PFSK-1 (cell line): ENCODE data around the gene ACOX3.

Source experiments
- FOXP2 ChIP-seq: optimal IDR thresholded peaks from 2 replicates; pipeline ENCODE3; 2011; ENCODE audit warnings: borderline replicate concordance, control low read depth, inconsistent platforms; ENCODE audit not compliant: insufficient read depth; ENCODE audit errors: extremely low read length, extremely low read depth
- POLR2AphosphoS5 ChIP-seq: IDR thresholded peaks from 2 replicates; pipeline ENCODE4 v1.6.1; 2012; ENCODE audit warnings: low read depth, mild to moderate bottlenecking, control low read depth, low read length, moderate library complexity
- SIN3A ChIP-seq: IDR thresholded peaks from 2 replicates; pipeline ENCODE4 v1.6.1; 2012; ENCODE audit warnings: mild to moderate bottlenecking, low read length, moderate library complexity, borderline replicate concordance; ENCODE audit not compliant: insufficient read depth
- TAF1 ChIP-seq: IDR thresholded peaks from 2 replicates; pipeline ENCODE4 v1.6.1; 2012; ENCODE audit warnings: low read length, control low read depth, borderline replicate concordance; ENCODE audit not compliant: insufficient read depth
- TF ChIP-seq, protein P1 (sequence below), 2 experiments: IDR thresholded peaks; 2 replicates each; pipeline versions ENCODE4 v1.6.1 to v1.8.0; 2011 to 2012; ENCODE audit warnings: low read depth in 2 of 2, low read length in 2 of 2, control low read depth in 1 of 2, inconsistent platforms in 1 of 2, mild to moderate bottlenecking in 1 of 2, moderate library complexity in 1 of 2; ENCODE audit not compliant: insufficient read depth in 1 of 2

ACOX3 gene

DNA sequence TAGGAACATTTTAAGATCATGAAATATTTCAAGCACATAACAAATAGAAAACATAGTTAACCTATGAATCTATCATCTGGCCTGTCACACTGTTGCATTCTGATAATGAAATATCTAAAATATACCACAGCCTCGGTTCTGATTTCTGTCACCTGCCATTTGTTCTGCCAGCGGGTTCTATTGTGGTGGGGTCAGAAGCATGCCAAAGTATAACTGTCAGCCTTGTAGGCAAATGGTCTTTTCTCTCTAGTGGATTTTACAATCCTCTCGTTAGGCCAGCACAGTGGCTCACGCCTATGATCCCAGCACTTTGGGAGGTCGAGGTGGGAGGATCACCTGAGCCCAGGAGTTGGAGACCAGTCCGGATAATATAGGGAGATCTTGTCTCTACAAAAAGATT is 123.0 kb downstream of the ACOX3 start:
- TF ChIP-seq SIN3A (no peak), FOXP2 (no peak), POLR2AphosphoS5 (no peak)
- TF ChIP-seq, protein P1, sequence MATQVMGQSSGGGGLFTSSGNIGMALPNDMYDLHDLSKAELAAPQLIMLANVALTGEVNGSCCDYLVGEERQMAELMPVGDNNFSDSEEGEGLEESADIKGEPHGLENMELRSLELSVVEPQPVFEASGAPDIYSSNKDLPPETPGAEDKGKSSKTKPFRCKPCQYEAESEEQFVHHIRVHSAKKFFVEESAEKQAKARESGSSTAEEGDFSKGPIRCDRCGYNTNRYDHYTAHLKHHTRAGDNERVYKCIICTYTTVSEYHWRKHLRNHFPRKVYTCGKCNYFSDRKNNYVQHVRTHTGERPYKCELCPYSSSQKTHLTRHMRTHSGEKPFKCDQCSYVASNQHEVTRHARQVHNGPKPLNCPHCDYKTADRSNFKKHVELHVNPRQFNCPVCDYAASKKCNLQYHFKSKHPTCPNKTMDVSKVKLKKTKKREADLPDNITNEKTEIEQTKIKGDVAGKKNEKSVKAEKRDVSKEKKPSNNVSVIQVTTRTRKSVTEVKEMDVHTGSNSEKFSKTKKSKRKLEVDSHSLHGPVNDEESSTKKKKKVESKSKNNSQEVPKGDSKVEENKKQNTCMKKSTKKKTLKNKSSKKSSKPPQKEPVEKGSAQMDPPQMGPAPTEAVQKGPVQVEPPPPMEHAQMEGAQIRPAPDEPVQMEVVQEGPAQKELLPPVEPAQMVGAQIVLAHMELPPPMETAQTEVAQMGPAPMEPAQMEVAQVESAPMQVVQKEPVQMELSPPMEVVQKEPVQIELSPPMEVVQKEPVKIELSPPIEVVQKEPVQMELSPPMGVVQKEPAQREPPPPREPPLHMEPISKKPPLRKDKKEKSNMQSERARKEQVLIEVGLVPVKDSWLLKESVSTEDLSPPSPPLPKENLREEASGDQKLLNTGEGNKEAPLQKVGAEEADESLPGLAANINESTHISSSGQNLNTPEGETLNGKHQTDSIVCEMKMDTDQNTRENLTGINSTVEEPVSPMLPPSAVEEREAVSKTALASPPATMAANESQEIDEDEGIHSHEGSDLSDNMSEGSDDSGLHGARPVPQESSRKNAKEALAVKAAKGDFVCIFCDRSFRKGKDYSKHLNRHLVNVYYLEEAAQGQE (IDR thresholded peaks at IDR 0.05; ENCODE audit: insufficient read depth in 1 of 2, low read depth in 2 of 2, low read length in 2 of 2), result no peak

DNA sequence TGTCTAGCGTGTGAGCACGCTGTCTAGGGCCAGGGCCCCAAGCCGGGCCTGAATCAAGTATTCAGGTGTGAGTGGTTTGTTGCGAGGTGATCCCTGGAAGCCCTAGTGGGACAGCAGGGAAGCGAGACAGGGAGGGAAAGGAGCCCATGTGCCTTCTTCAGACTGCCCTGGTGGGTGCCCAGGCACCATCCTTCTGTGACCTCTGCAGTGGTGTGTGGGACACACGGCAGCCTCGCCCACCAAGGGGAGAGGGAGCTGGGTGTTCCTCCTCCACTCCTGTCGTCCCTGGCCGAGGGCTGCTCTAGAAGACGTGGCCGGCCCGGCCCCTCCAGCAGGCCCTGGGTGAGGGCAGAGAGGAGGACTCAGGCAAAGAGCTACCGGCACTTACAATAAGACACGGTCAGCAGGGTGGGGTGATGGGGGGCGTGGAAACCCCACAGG is 123.6 kb downstream of the ACOX3 start:
- no peak for TF ChIP-seq SIN3A
- TF ChIP-seq FOXP2, result no peak
- TF ChIP-seq TAF1, result no peak
- TF ChIP-seq, protein P1 (IDR thresholded peaks at IDR 0.05; ENCODE audit: insufficient read depth in 1 of 2, low read depth in 2 of 2, low read length in 2 of 2), result no peak
- no peak for TF ChIP-seq POLR2AphosphoS5
